CD8-positive, alpha-beta memory T cell (primary cell): Measurements from ENCODE around the gene CFAP100. TPM values are rescaled to one million over a fixed set of nuclear protein-coding genes. Genes with fewer than 3 reads are reported as not detected.

Experiments used
- CTCF ChIA-PET: fragments of 350-600 bp; sonication (Branson Sonifier 250); formaldehyde crosslinking; loops from one replicate; lab custom pipeline; 2021; ENCODE audit warnings: antibody characterized with exemption; lab: Charles Lee
- POLR2A ChIA-PET: fragments of 350-600 bp; sonication (Branson Sonifier 250); formaldehyde crosslinking; loops from one replicate; lab custom pipeline; 2021; ENCODE audit warnings: antibody characterized with exemption; lab: Charles Lee
- DNase-seq, 5 donors: peaks; one replicate each; pipeline versions ENCODE4 v3.0.0 to v3.0.0-alpha.2; 2020 to 2022; ENCODE audit warnings: mixed read lengths in 1 of 5
- H3K27ac ChIP-seq: one replicate; pipeline ENCODE4 v1.7.0; 2013; ENCODE audit warnings: low read depth, mild to moderate bottlenecking, low read length, moderate library complexity
- H3K27me3 ChIP-seq: 2 replicates; pipeline ENCODE4 v1.7.0; 2013; ENCODE audit warnings: low read length, mild to moderate bottlenecking; ENCODE audit not compliant: insufficient read depth, poor library complexity, severe bottlenecking
- H3K36me3 ChIP-seq: 2 replicates; pipeline ENCODE4 v1.7.0; 2013; ENCODE audit warnings: mild to moderate bottlenecking, low read length, moderate library complexity; ENCODE audit not compliant: insufficient read depth
- H3K4me1 ChIP-seq: 2 replicates; pipeline ENCODE4 v1.7.0; 2013; ENCODE audit warnings: mild to moderate bottlenecking, low read length, moderate library complexity; ENCODE audit not compliant: insufficient read depth
- H3K4me3 ChIP-seq: 2 replicates; pipeline ENCODE4 v1.7.0; 2013; ENCODE audit warnings: mild to moderate bottlenecking, low read length
- H3K9me3 ChIP-seq: 2 replicates; pipeline ENCODE4 v1.7.0; 2013; ENCODE audit warnings: mild to moderate bottlenecking, low read length
- H3K27ac Mint-ChIP-seq, 8 donors: one replicate each; pipeline ENCODE4 v1.8.0; 2020 to 2021; ENCODE audit warnings: mixed read lengths in 8 of 8, mild to moderate bottlenecking in 6 of 8, inconsistent platforms in 3 of 8, moderate library complexity in 3 of 8
- H3K27me3 Mint-ChIP-seq, 2 donors: one replicate each; pipeline ENCODE4 v1.8.0; 2020 to 2021; ENCODE audit warnings: mixed read lengths in 2 of 2, mild to moderate bottlenecking in 1 of 2, moderate library complexity in 1 of 2
- H3K36me3 Mint-ChIP-seq, 3 donors: one replicate each; pipeline ENCODE4 v1.8.0; 2020 to 2021; ENCODE audit warnings: mixed read lengths in 3 of 3, inconsistent platforms in 1 of 3, mild to moderate bottlenecking in 1 of 3
- H3K4me1 Mint-ChIP-seq, 3 donors: one replicate each; pipeline ENCODE4 v1.8.0; 2020 to 2021; ENCODE audit warnings: mixed read lengths in 3 of 3, inconsistent platforms in 1 of 3, mild to moderate bottlenecking in 1 of 3
- H3K4me3 Mint-ChIP-seq, 7 donors: one replicate each; pipeline ENCODE4 v1.8.0; 2020 to 2021; ENCODE audit warnings: mixed read lengths in 7 of 7, mild to moderate bottlenecking in 6 of 7, moderate library complexity in 4 of 7, inconsistent platforms in 2 of 7
- H3K9me3 Mint-ChIP-seq, 5 donors: one replicate each; pipeline ENCODE4 v1.8.0; 2020 to 2022; ENCODE audit warnings: mixed read lengths in 5 of 5, mild to moderate bottlenecking in 3 of 5, moderate library complexity in 2 of 5, inconsistent platforms in 1 of 5
- polyA plus RNA-seq: library from polyadenylated mRNA; unstranded; fragments of 300-500 nt; fragmentation: Illumina TruSeq; gene quantifications from one replicate; pipeline ENCODE4 v1.2.3, GENCODE V29; 2021
- total RNA-seq, 2 experiments: library from RNA; stranded (reverse); gene quantifications; one replicate each; pipeline ENCODE4 v1.2.3, GENCODE V29; 2021

Gene CFAP100
- total and polyA plus RNA-seq, 3 experiments from 2014 or later, result not detected

DNA sequence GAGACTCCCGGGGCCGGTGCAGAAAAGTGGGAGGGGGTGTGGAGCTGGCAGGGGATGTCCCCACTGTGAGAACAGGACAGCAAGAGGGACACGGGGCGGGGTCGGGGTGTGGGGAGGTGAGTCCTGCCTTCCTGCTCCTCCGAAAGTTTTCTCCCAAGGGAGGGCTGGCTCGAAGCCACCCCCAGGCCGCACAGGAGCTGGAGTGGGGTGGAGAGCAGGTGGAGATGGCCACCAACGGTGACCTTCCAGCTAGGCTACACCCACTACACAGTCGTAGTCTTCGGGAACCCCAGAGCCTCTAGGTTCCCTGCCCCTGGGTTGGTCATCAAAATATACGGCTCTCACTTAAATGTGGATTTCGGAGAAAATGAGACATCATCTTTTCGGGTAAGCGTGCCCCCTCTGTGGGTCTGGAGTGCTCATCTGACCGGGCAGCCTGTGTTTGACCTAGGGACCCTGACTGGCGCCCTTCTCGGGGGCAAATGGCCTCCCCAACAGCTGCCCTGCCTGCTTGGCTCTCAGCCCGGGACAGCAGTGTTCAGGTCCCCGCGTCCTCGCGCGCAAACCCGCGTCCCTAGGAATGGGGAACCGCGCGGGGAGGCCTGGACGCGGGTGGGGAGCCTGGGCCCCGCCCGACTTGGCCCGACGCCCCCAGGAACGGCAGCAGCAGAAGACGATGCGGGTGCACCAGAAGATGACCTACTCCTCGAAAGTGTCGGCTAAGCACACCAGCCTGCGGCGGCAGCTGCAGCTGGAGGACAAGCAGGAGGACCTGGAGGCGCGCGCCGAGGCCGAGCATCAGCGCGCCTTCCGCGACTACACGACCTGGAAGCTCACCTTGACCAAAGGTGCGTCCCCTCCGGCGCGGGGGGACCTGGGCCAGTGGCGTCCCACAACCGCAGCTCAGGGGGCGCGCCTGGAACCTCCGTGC, 21.2 kb downstream of the CFAP100 start:
- Histone ChIP-seq H3K9me3 (no peaks in the 10 kb centered on the region), H3K27ac (no peak overlapping the region), H3K36me3 (no peaks in the 10 kb centered on the region), H3K4me3 (no peak overlapping the region), H3K27me3 (peaks cover 3% of the 10 kb centered on the region), H3K4me1 (no peaks in the 10 kb centered on the region)
- no peak for DNase-seq
- CTCF ChIA-PET, result no interaction called here
- peaks cover 25 to 55% of the 10 kb centered on the region in 2 donors for H3K27me3 Mint-ChIP-seq
- H3K9me3 Mint-ChIP-seq, result no peaks in the 10 kb centered on the region
- no peak overlapping the region for H3K4me3 Mint-ChIP-seq
- H3K4me1 Mint-ChIP-seq, result no peaks in the 10 kb centered on the region
- no peak overlapping the region for H3K27ac Mint-ChIP-seq
- no peaks in the 10 kb centered on the region for H3K36me3 Mint-ChIP-seq
- POLR2A ChIA-PET, result no interaction called here

DNA sequence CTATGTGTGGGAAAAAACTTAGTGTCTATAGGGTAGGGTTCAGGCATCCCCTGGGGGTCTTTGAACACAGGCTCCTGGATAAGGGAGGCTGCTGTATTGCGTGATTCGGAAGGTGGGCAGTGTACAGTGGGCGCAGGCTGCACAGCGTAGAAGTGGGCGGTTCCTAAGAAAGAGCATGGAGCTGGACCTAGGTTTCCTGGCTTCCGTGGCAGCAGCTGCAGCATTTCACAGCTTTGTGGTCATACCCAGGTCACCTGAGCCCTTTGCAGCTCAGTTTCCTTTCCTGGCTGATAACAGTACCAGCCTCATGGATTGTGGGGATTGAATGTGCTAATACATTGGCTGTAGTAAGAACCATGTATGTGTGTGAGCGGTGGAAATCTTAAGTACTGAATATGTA, 22.2 kb downstream of the CFAP100 start:
- CTCF ChIA-PET, result no interaction called here
- no peaks in the 10 kb centered on the region for H3K9me3 Mint-ChIP-seq

DNA sequence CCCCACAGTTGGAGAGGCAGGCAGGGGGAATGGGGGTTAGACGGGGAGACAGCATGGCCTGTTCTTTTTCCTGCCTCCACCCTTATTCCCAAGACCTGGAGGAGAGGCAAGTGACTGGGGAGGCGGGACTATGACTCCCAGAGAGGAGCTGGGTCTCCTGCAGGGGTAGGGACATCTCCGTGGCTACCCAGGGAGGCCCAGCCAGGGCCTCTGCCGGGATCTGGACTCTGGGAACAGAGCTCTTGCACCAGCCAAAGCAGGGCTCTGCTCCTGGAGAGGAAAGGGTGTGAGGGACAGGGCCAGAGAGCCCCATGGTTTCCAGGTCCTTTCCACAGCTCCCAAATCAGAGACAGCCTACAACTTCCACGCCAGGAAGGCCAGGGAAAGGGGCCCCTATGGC, 22.8 kb downstream of the CFAP100 start:
- Mint-ChIP-seq H3K27ac (no peak overlapping the region), H3K27me3 (peaks cover 16 to 40% of the 10 kb centered on the region in 2 donors), H3K36me3 (no peaks in the 10 kb centered on the region), H3K4me1 (no peaks in the 10 kb centered on the region), H3K4me3 (no peak overlapping the region), H3K9me3 (no peaks in the 10 kb centered on the region)
- H3K27ac ChIP-seq, result no peak overlapping the region
- H3K36me3 ChIP-seq, result no peaks in the 10 kb centered on the region
- H3K4me3 ChIP-seq, result no peak overlapping the region
- H3K4me1 ChIP-seq, result no peaks in the 10 kb centered on the region
- DNase-seq, result no peak
- peaks cover 3% of the 10 kb centered on the region for H3K27me3 ChIP-seq
- H3K9me3 ChIP-seq, result no peaks in the 10 kb centered on the region
- ChIA-PET POLR2A (no interaction called here), CTCF (no interaction called here)

More for the DNA sequence above, 22.2 kb downstream of the CFAP100 start:
- H3K36me3 Mint-ChIP-seq, result no peaks in the 10 kb centered on the region
- Histone ChIP-seq H3K4me3 (no peak overlapping the region), H3K27me3 (peaks cover 3% of the 10 kb centered on the region), H3K36me3 (no peaks in the 10 kb centered on the region), H3K9me3 (no peaks in the 10 kb centered on the region), H3K4me1 (no peaks in the 10 kb centered on the region), H3K27ac (no peak overlapping the region)
- DNase-seq, result no peak
- H3K27ac Mint-ChIP-seq, result no peak overlapping the region
- POLR2A ChIA-PET, result no interaction called here
- H3K27me3 Mint-ChIP-seq, result peaks cover 17 to 45% of the 10 kb centered on the region in 2 donors
- H3K4me1 Mint-ChIP-seq, result no peaks in the 10 kb centered on the region
- no peak overlapping the region for H3K4me3 Mint-ChIP-seq

DNA sequence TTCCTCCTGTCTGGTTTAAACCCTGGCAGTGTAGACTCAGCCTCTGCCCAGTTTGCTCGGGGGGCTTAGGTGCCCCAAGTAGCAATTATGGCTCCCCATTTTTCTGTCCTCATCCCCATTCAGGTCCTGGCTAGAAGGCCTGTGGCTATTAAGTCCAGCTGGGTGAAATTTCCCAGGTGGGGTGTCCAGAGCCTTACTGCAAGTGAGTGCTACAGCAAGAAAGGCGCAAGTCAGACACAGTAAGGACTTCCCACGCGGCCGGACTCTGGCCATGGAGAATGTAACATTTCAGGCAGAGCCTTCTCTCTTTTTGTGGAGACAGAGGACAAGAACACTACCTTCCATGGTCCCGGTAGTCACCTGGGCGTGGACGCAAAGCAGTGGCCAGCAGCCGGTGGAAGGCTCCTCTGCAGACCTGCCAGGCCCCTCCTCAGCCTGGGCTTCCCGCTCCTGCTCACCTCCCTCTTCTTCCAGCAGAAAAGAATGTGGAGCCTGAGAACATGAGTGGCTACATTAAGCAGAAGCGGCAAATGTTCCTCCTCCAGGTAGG, 23.3 kb downstream of the CFAP100 start:
- Mint-ChIP-seq H3K27me3 (peaks cover 16 to 35% of the 10 kb centered on the region in 2 donors), H3K4me1 (no peaks in the 10 kb centered on the region), H3K9me3 (no peaks in the 10 kb centered on the region), H3K36me3 (no peaks in the 10 kb centered on the region), H3K4me3 (no peak overlapping the region), H3K27ac (no peak overlapping the region)
- ChIA-PET CTCF (no interaction called here), POLR2A (no interaction called here)
- DNase-seq, result no peak
- Histone ChIP-seq H3K27me3 (peaks cover 3% of the 10 kb centered on the region), H3K9me3 (no peaks in the 10 kb centered on the region), H3K36me3 (no peaks in the 10 kb centered on the region), H3K27ac (no peak overlapping the region), H3K4me1 (no peaks in the 10 kb centered on the region), H3K4me3 (no peak overlapping the region)

DNA sequence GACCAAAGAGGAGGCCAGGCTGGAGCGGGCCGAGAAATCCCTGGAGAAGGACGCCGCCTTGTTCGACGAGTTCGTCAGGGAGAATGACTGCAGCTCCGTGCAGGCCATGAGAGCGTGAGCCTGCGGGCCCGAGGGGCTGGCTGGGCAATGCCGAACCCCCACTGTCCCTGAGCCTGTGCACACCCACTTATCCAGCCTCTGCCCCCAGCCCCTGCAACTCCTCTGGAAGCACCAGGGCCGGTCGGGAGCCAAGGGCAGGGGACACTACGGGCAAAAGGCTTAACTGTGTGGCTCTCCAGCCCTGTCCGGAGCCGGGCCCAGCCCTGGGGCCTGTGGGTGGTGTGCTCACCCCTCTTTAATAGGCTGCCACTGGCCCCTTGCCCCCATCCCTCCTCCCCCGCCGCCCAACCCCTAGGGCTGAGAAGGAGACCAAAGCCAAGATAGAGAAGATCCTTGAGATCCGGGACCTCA, 24.0 kb downstream of the CFAP100 start:
- no peaks in the 10 kb centered on the region for H3K4me1 ChIP-seq
- Mint-ChIP-seq H3K9me3 (no peaks in the 10 kb centered on the region), H3K27me3 (peaks cover 16 to 33% of the 10 kb centered on the region in 2 donors), H3K4me3 (no peak overlapping the region), H3K4me1 (no peaks in the 10 kb centered on the region), H3K36me3 (no peaks in the 10 kb centered on the region), H3K27ac (no peak overlapping the region)
- ChIA-PET POLR2A (no interaction called here), CTCF (no interaction called here)
- no peak for DNase-seq
- H3K9me3 ChIP-seq, result no peaks in the 10 kb centered on the region
- no peak overlapping the region for H3K4me3 ChIP-seq
- H3K27ac ChIP-seq, result no peak overlapping the region
- peaks cover 3% of the 10 kb centered on the region for H3K27me3 ChIP-seq
- H3K36me3 ChIP-seq, result no peaks in the 10 kb centered on the region

DNA sequence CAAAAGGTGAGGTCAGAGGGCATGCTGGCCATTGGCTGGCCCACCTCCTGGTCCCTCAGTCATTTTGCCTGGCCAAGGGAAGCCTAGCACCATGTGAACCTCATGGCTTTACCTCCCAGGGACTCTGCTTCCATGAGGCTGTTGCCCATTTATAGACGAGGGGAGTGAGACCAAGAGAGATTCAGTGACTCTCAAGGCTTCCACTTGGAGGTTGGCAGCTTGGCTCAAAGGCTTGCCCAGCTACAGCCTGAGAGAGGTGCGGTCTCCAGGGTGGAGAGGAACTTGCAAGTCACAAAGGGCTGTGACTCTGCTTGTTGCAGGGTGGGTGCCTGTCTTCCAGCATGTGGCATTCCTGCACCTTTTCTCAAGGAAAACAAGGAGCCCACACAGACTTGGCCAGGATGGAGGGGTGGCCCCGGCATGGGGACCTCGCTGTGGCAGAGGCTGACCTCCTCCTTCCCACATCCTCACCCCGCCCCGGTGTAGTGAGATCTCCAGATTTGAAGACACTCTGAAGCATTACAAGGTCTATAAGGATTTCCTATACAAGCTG, 24.5 kb downstream of the CFAP100 start:
- H3K4me1 ChIP-seq, result no peaks in the 10 kb centered on the region
- H3K27ac ChIP-seq, result no peak overlapping the region
- no peak overlapping the region for H3K27ac Mint-ChIP-seq
- H3K9me3 Mint-ChIP-seq, result no peaks in the 10 kb centered on the region
- H3K36me3 ChIP-seq, result no peaks in the 10 kb centered on the region
- no peaks in the 10 kb centered on the region for H3K36me3 Mint-ChIP-seq
- H3K27me3 ChIP-seq, result no peaks in the 10 kb centered on the region
- H3K9me3 ChIP-seq, result no peaks in the 10 kb centered on the region
- no peak for DNase-seq
- no peak overlapping the region for H3K4me3 ChIP-seq
- H3K27me3 Mint-ChIP-seq, result peaks cover 13 to 27% of the 10 kb centered on the region in 2 donors
- ChIA-PET CTCF (no interaction called here), POLR2A (no interaction called here)
- no peaks in the 10 kb centered on the region for H3K4me1 Mint-ChIP-seq
- no peak overlapping the region for H3K4me3 Mint-ChIP-seq

DNA sequence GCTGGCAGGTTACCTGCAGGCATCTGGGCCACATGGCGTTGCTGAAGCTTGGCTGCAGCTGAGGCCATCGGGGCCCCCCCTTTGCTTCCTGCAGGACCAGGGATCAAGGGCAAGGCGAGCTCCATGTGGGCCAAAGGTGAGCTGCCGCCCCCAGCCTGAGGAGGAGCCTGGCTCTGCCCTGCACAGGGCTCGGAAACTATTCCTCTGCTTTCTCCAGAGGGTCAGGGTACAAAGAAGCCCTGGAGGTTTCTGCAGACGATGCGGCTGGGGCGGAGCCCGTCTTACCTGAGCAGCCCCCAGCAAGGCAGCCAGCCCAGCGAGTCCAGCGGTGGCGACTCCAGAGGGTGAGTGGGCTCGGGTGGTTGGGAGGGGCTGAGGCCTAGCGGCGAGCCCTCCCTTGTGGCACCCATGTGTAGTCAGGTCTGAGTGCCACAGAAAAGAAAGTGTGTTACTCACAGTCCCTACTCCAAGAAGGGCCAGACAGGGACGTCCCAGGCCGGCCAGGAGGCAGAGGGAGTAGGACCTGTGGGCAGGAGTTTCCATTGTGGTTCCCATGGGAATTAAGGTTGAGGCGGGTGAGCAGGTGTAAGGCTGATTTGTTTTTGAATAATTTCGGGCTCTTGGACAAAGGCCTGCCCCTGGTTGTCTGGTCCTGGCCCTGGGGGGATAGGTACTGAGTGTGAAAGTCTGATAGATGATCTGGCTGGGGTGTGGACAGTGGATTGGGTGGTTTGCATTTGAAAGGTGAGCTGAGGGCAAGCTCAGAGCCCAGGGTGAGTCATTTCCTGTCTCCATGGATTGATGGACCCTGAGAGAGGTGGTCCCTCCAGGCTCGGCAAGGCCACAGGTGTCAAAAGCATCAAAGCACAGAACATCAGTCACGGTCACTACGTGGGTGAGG, 25.4 kb downstream of the CFAP100 start:
- no peak for DNase-seq
- Histone ChIP-seq H3K27me3 (no peaks in the 10 kb centered on the region), H3K27ac (no peak overlapping the region), H3K36me3 (no peaks in the 10 kb centered on the region), H3K4me1 (no peaks in the 10 kb centered on the region), H3K9me3 (no peaks in the 10 kb centered on the region), H3K4me3 (no peak overlapping the region)
- Mint-ChIP-seq H3K36me3 (peaks cover 0 to 7% (median 2%) of the 10 kb centered on the region in 3 donors), H3K9me3 (peaks cover 0 to 6% (median 0%) of the 10 kb centered on the region in 5 donors), H3K4me3 (peak overlapping the region in 1 of 7 donors; percentile 48), H3K27ac (peak overlapping the region in 1 of 8 donors; percentile 92), H3K4me1 (no peaks in the 10 kb centered on the region), H3K27me3 (peaks cover 10 to 18% of the 10 kb centered on the region in 2 donors)
- ChIA-PET CTCF (no interaction called here), POLR2A (no interaction called here)
